ENCODE measurements around the gene ST8SIA6.

Gene ST8SIA6

DNA sequence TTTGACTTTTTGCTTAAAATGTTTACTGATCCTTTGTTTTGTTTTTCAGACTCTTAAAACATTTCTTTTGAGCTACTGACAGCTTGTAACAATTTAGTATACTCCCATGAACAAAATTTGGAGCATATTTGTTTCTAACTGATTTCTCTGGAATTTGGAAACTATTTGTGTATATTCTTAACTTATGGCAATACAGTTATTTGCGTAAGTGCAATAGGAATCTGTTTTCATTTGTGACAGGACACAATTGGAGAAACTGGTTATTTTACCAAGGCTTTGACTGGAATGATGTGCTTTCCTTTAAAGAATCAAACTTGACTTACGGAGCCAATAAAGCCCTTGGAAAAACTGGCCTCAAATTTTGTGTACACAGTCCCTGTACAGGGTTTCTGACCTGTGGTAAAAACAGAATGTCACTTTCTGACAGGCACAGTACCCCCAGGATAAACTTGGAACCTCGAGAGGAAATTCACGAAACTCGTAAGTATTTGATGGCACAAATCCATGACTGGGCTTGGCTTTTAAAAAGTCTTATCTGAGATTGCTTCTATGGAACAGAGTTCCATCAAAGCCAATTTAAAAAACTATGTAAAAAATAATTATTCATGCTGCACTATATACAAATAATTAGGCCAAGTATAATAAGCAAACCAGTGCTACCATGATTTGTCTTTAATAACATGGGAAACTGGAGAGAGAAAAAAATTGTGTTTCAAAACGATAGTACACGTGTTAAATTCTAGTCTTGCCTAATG is 70.4 kb downstream of the ST8SIA6 start:
- DNase-seq = no peak

- no peak for DNase-seq
Observed at GRCh38 chr10:17381502-17382142, 72.8 kb downstream of the ST8SIA6 start.

DNA sequence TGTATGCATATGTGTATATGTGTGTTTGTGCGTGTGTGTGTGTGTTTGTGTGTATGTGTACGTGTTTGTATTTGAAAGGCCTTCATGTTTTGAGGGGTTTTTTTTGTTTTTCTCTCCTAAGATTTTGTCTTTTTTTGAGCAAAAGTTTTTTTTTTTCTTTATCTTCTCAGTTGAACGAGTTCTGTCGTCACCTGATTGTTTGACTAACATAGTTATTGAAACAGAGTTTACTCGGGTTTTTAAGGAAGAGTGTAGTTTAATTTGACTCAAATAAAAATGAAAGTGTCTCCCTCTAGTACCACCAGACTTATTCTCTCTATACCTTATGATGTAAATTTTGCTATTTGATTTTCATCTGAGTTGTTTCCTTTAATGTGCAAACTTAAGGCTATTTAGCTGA is 73.5 kb downstream of the ST8SIA6 start:
- no peak for DNase-seq

GRCh38 chr10:17380016-17380415 is 74.4 kb downstream of the ST8SIA6 start:
- DNase-seq = no peak

- no peak for DNase-seq
Observed at GRCh38 chr10:17379151-17379690, 75.2 kb downstream of the ST8SIA6 start.

DNA sequence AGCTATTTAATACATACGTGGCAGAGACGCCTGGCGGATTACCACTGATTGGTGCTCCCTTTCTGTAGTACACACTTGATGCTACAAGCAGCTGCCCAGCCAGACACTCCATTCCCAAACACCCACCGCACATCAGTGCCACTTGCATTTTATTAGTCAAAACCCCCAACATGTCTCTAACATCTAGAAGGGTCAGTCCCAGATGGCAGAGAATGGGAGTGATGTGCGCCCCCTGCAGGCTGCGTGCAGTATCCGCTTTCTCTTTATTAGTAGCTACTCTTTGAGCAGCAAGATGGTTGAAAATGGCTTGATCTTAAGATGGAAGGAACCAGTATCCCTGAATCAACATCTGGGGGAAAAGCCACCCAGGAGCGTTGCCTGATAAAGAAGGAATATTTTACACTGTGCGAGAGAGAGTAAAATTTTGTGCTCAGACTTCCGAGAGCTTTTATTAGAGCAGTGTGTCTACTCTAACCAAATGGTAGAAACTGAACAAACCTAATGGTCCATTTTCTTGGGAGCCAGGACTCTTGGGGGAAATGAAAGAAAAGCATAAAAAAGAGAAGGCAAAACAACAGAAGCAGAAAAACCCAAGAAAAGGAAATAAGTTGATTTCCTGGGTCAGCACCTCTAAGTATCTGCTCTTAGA is 78.3 kb downstream of the ST8SIA6 start:
- peak; percentile 19 to 47 (median 20) for DNase-seq

DNA sequence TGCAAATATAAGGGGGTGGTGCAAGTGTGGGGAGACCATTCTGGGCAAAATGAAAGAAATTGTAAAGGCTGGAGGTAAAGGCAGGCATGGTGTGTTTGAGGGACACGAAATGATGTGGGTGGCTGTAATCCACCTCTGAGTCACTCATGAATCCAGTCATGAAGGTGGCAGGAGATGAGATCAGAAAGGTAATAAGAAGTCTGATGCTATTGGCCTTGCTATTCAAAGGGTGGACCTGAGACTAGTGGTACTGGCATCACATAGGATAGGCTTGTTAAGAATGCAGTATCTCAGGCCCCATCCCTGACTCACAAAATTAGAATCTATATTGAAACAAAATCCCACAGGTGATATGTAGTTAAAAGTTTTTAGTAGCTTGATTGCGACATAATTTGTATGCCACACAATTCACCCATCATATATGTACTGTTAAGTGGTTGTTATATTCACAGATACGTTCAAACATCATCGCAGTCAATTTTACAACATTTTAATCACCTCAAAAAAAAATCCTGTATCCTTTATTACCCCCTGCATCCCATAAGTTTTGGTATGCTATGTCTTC is 85.6 kb downstream of the ST8SIA6 start:
- no peak for DNase-seq

- no peak for DNase-seq
Observed at GRCh38 chr10:17366705-17367104, 87.7 kb downstream of the ST8SIA6 start.

GRCh38 chr10:17365402-17365801 is 89.0 kb downstream of the ST8SIA6 start:
- DNase-seq = no peak

DNA sequence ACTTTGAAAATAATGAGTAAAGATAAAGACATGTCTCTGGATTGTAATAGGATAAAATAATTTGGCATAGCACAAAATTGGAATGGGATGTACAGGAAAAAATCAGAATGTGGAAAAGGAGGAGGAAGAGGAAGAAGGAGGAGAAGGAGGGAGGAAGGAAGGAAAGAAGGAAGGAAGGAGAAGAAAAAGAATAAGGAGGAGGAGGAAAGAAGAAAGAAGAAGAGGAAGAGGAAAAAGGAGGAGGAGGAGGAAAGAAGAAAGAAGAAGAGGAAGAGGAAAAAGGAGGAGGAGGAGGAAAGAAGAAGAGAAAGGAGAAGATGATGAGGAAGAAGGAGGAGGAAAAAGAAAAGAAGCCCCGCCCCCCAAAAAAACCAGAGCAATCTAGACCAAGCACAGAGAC is 95.9 kb downstream of the ST8SIA6 start:
- DNase-seq = no peak

DNA sequence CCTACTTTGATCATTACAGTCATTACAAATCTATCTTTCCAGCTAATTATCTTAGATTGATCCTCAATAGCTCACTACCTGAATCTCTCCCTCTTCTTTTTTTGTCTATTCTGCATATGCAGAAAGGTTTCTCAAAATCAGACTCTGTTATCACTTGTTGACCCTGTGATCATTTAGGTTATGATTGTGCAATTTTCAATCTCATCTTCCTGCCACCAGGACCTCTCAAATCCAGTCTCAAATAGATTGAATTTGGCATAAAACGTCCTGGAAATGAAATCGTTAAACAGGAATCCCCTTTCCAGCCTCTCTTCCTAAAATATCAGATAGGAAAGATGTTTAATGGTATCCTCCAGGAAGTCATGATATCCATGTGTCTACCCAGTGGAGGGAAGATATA is 96.6 kb downstream of the ST8SIA6 start:
- DNase-seq = no peak

GRCh38 chr10:17356820-17357219 is 97.6 kb downstream of the ST8SIA6 start:
- no peak for DNase-seq

DNA sequence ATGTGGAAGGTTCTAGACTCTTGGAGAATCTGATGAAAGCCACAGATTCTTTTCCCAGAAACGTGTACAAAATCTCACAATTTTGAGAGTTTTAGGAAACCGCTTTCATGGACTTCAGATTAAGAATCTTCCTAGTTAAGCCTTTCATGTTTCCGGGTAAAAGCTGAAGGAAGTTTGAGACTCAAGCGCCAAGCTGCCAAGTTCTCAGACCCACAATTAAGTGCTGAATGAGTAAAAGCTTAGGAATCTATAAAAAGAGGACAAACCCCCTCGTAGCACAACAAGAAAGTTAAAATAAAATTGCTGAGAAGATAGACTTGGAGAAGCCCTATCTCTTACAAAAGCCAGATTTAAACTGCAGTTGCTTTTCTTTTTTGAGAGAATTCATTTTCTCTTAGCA is 99.6 kb downstream of the ST8SIA6 start:
- no peak for DNase-seq

DNA sequence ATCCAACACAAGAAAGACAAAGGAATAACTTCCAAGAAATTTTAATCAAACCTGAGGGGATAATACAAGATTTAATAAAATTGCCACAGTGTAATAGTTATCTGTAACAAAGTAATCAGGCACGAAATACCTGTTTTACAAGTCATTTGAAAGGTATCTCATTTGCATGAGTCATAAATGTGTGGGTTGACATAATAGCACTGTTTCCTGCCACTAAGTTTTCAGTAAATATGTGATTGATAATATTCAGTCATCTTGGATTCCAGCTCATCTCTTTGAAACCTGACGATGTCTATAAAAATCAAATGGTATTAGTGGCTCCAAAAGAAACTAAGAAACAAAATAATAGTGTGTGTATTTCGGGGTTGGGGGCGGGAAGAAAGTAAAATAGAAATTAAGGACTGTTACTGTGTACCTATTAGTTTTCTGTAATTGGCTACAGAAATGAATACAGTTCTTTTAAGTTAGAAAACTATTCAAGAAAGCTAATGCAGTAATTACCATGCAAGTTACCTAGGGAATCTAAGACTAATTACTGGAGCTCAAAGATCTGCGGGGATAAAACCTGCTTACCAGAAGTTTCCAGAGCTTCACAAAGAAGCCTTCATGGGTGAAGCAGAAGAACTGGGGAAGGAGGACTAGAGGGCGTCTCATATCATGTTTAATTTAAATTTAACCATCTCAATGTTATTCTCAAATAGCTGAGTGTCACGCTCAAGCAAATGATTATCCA is 100.7 kb downstream of the ST8SIA6 start:
- DNase-seq = no peak

GRCh38 chr10:17352583-17352982 is 101.8 kb downstream of the ST8SIA6 start:
- DNase-seq = no peak

- no peak for DNase-seq
Observed at GRCh38 chr10:17351506-17351905, 102.9 kb downstream of the ST8SIA6 start.

GRCh38 chr10:17349717-17350116 is 104.7 kb downstream of the ST8SIA6 start:
- DNase-seq = no peak

DNA sequence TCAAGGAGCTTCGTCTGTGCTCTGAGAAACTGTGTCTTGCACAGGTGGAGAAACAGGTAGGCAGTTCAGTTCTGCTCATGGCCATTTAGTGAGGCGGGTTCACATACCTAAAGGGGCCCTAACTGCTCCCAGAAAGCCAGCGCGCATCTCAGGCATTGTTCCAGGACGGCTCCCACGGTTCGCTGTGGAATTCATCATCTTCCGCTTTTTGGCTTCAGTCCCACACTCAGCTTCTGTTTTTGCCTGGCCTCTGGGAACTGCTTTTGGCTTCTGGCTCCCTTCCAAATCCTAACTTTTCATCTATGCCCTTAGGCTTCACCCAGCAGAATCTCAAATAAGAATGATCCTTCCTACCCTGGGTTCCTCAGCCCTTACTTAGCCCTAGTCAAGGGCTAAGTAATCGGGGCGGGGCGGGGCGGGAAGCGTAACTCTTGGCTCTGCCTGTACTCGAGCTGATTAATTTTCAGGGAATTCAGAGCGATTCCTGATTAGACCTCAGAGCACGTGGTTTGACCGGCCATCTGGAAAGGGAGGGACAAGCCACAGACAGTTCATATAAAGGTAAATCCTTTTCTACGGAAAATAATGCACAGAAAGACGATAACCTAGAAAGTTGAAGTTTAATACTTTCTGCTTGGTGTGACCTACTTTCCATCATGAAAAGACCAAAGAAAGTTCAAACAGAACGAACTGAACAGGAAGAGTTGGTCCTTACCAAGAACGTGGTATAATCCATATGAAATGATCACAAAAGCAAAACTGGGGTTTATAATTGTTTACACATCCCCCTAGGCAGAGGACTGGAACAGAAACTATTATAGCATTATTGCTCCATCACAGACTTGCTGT is 105.7 kb downstream of the ST8SIA6 start:
- DNase-seq = peak in 1 of 3 donors; percentile 2

GRCh38 chr10:17348011-17348500 is 106.3 kb downstream of the ST8SIA6 start:
- DNase-seq = no peak

GRCh38 chr10:17344206-17344605 is 110.2 kb downstream of the ST8SIA6 start:
- peak in 2 of 3 donors; percentile 1 to 20 for DNase-seq

DNA sequence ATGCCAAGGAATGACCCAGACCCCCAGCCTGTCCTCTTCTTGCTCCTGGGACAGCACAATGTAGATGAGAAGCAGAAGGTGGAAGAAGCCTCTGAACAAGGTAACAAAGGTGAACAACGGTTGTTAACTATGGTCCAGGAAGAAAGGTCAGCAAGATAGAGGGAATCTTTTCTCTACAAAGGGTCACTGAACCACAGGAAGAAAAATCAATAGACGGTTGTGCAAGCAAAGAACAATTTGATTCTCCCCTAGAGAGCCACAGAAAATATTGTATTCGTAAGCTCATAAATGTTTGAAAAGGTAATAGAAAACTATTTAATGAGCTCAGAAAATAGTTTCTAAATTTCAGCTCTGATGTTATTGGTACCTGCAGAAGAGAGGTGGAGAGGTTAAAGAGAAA is 111.3 kb downstream of the ST8SIA6 start:
- DNase-seq = no peak
